ENCODE results near the gene KSR1. TPM values are rescaled to one million over a fixed set of nuclear protein-coding genes. Genes with fewer than 3 reads are reported as not detected.

The KSR1 gene
- total RNA-seq, 2 donors from 2014 or later = 99.9 to 142 TPM

DNA sequence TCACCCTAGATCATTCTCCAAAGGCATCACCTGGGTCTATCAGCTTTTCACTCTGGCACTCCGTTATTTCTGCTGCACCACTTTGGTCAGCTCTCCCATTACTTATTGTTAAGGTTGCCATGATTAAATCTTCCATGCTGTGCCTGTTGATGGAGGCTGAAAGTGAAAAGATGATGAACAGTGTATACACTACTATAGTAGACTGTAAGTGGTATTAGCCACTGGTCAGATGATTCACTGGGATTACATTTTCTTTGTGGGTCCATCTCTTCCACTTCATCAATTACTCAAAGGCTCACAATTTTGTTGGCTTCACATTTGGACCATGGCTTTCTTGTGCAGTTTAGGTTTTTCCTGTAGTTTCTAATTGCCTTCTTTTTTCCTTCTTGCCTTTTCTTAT is 158.9 kb downstream of the KSR1 start:
- Histone ChIP-seq H3K4me1 (no peaks in the 10 kb centered on the region), H3K27me3 (no peaks in the 10 kb centered on the region), H3K27ac (no peak overlapping the region), H3K9me3 (no peaks in the 10 kb centered on the region), H3K36me3 (replicated peaks in 1 of 2; ENCODE audit: insufficient read depth in 1 of 2, low read depth in 2 of 2) (peaks cover 9 to 55% of the 10 kb centered on the region in 2 donors), H3K4me3 (no peak overlapping the region)
- intact Hi-C loops (cut with DNase I) = no loop called here
- TF ChIP-seq CTCF (IDR thresholded peaks at IDR 0.05) (no peak), POLR2A (IDR thresholded peaks at IDR 0.05) (no peak)
- WGBS, 2 donors = 89 to 100% methylated on average over 1 of the region's 1 CpG
- ATAC-seq (no peak), DNase-seq (no peak)

- Histone ChIP-seq H3K4me3 (no peak overlapping the region), H3K9me3 (no peaks in the 10 kb centered on the region), H3K27ac (no peak overlapping the region), H3K36me3 (replicated peaks in 1 of 2; ENCODE audit: insufficient read depth in 1 of 2, low read depth in 2 of 2) (peaks cover 9 to 56% of the 10 kb centered on the region in 2 donors), H3K27me3 (no peaks in the 10 kb centered on the region), H3K4me1 (no peaks in the 10 kb centered on the region)
- DNase-seq = no peak
- TF ChIP-seq CTCF (IDR thresholded peaks at IDR 0.05) = no peak
- no peak for TF ChIP-seq POLR2A (IDR thresholded peaks at IDR 0.05)
- intact Hi-C loops (cut with DNase I) = no loop called here
- ATAC-seq = no peak
- 81 to 85% methylated on average over 4 of the region's 4 CpGs for WGBS, 2 donors
Measured at GRCh38 chr17:27616414-27616813, 160.2 kb downstream of the KSR1 start.

DNA sequence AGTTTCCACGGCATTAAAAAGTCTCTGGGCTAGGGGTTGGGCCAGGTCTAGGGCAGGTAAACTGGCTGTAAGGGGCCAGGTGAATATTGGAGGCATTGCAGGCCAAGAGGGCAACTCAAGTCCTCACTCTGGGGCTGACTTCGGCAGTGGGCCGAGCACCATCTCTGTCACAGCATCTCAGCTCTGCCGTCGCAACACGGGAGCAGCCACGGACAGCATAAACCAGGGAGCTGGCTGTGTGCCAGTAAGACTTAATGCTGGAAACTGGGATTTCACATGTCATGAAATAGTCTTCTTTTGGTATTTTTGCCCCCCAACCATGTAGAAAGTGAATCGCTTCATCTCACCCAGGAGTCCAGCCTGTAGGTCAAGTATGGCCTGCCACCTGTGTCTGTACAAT is 162.2 kb downstream of the KSR1 start:
- no peaks in the 10 kb centered on the region for H3K27me3 ChIP-seq
- TF ChIP-seq POLR2A (IDR thresholded peaks at IDR 0.05) (no peak), CTCF (IDR thresholded peaks at IDR 0.05) (no peak)
- DNase-seq (no peak), ATAC-seq (no peak)
- H3K36me3 ChIP-seq (replicated peaks in 1 of 2; ENCODE audit: insufficient read depth in 1 of 2, low read depth in 2 of 2) = peaks cover 9 to 61% of the 10 kb centered on the region in 2 donors
- no peak overlapping the region for H3K4me3 ChIP-seq
- H3K4me1 ChIP-seq = no peaks in the 10 kb centered on the region
- H3K27ac ChIP-seq = no peak overlapping the region
- H3K9me3 ChIP-seq = no peaks in the 10 kb centered on the region
- 84 to 85% methylated on average over 8 of the region's 8 CpGs for whole genome bisulfite sequencing, 2 donors
- intact Hi-C loops (cut with DNase I) = no loop called here

- no peak for DNase-seq
- Histone ChIP-seq H3K36me3 (replicated peaks in 1 of 2; ENCODE audit: insufficient read depth in 1 of 2, low read depth in 2 of 2) (peaks cover 9 to 61% of the 10 kb centered on the region in 2 donors), H3K4me1 (no peaks in the 10 kb centered on the region), H3K27me3 (no peaks in the 10 kb centered on the region), H3K9me3 (no peaks in the 10 kb centered on the region), H3K27ac (no peak overlapping the region), H3K4me3 (no peak overlapping the region)
- ATAC-seq = no peak
- intact Hi-C loops (cut with DNase I) = no loop called here
- 79 to 83% methylated on average over 9 of the region's 9 CpGs for WGBS, 2 donors
- TF ChIP-seq CTCF (IDR thresholded peaks at IDR 0.05) (no peak), POLR2A (IDR thresholded peaks at IDR 0.05) (no peak)
Measured at GRCh38 chr17:27620721-27621120, 164.5 kb downstream of the KSR1 start.

- Histone ChIP-seq H3K27ac (no peak overlapping the region), H3K4me3 (no peak overlapping the region), H3K27me3 (no peaks in the 10 kb centered on the region), H3K4me1 (no peaks in the 10 kb centered on the region), H3K36me3 (replicated peaks in 1 of 2; ENCODE audit: insufficient read depth in 1 of 2, low read depth in 2 of 2) (peaks cover 9 to 61% of the 10 kb centered on the region in 2 donors), H3K9me3 (no peaks in the 10 kb centered on the region)
- DNase-seq = no peak
- intact Hi-C loops (cut with DNase I) = no loop called here
- TF ChIP-seq POLR2A (IDR thresholded peaks at IDR 0.05) (no peak), CTCF (IDR thresholded peaks at IDR 0.05) (no peak)
- WGBS, 2 donors = 82 to 91% methylated on average over 3 to 4 of the region's 4 CpGs
- ATAC-seq = no peak
Measured at GRCh38 chr17:27621536-27621935, 165.3 kb downstream of the KSR1 start.
